Renal pelvis (tissue), 4 donors: Measurements from ENCODE around the gene RAD51AP1. TPM values are rescaled to one million over a fixed set of nuclear protein-coding genes. Genes with fewer than 3 reads are reported as not detected.

ENCODE experiments used
- DNase-seq: peaks from one replicate; pipeline ENCODE4 v3.0.0-alpha.2; 2013
- polyA plus RNA-seq, 3 donors: library from polyadenylated mRNA; unstranded; fragments of 120-200 nt; gene quantifications; one replicate each; pipeline ENCODE4 v1.2.1, GENCODE V29; 2013; ENCODE audit not compliant: insufficient read length in 3 of 3

RAD51AP1 gene
- polyA plus RNA-seq, 3 donors, result 26.2 to 27.9 (median 27.1) TPM

DNA sequence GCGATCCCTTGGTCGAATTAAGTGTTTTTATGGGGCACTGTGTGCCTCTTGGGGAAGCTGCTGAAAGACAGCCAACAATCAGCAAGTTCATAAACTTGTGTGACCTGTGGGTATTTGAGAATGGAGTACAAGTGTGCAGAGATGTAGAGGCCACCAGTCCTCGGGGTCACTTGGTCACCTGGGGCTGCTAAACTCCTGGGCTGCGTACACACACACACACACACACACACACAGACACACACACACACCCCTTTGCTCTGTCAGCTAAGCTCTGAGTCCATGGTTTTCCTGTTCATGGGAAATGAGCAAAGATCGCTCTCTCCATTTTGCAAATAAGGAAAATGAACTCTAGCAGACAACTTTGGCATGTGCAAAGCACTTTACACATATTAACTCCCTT, 47.8 kb downstream of the RAD51AP1 start:
- DNase-seq, result no peak

DNA sequence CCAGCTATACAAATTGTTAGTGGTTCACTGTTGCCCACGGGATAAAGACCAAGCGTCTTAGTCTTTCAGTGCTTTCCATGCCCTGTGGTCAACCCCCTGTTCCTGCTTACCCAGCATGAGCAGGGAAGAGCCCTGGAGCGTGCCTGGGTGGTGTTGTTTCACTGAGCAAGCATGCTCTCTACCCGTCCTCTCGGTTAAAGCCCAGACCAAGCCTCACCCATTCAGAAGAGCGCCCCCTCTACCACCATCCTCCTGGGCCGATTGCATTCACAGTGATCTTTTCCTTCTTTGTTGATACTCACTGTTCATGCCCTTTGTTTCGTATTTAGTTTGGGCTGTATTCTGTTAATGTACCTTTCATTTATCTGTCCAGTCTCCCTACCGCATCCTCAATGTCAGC, 48.4 kb downstream of the RAD51AP1 start:
- DNase-seq, result no peak

DNA sequence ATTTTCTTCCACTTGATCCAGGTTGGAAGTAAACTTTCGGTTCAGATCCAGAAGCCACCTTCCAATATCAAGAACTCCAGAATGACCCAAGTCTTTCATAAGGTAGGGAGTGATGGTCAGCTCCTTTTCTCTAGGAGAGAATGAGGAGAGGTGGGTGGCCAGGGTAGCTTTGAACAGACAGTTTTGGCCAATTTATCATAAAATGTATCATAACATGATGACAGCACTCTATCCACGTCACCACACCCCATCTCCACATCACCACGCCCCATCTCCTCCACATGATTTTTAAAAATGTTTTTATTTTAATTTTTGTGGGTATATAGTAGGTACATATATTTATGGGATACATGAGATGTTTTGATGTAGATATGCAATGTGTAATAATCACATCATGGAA, 50.2 kb downstream of the RAD51AP1 start:
- no peak for DNase-seq

DNA sequence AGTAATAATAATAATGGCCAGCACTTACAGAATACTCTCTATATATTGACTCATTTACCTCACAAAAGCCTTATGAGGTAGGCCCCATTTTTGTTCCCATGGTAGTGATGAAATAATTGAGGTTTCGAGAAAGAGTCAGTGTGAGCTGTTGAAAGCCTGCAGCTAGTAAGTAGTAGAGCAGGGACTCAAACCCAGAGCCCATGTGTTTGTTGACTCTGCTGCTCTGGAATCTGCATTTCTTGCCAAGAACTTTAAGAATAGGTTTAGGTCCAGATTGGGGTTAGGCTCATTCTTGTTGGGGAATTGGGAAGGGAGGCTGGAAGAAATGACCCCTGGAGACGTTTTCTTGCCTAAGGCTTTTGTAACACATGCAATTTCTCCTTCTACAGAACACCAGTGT, 51.3 kb downstream of the RAD51AP1 start:
- no peak for DNase-seq

DNA sequence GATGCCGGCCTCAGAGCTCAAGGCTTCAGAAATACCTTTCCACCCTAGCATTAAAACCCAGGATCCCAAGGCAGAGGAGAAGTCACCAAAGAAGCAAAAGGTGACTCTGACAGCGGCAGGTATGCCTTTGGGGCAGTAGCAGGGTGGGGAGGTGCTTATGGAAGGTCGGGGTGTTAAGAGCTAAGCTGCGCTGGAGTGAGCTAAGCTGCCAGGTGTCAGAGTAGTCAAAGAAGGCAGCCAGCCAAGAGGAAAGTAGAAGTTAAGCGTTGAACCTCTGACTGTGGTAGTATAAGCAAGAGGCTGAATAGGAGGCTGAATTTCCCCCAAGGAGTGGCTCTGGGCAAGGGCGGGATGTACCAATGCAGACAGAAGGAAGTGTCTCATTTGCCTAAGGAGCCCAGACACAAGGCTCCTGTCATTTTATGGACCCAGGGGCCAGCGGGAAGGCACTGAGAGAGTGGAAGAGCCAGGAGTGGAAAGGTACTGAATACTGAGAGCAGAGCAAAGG, 52.5 kb downstream of the RAD51AP1 start:
- no peak for DNase-seq

DNA sequence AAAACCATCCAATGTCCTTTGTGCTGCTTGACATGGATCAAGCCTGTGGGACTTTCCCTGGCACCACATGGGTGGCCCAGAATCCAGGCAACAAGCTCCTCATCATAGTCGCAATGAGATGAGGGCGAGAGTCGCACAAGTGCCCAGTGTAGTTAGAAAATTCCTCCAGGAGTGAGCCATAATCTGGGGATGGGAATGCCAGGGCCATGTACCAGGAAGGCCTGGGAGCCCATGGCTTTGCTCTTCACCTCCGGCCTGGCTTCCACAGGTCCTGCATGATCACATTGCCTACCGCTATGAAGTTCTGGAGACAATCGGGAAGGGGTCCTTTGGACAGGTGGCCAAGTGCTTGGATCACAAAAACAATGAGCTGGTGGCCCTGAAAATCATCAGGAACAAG, 57.2 kb downstream of the RAD51AP1 start:
- no peak for DNase-seq

DNA sequence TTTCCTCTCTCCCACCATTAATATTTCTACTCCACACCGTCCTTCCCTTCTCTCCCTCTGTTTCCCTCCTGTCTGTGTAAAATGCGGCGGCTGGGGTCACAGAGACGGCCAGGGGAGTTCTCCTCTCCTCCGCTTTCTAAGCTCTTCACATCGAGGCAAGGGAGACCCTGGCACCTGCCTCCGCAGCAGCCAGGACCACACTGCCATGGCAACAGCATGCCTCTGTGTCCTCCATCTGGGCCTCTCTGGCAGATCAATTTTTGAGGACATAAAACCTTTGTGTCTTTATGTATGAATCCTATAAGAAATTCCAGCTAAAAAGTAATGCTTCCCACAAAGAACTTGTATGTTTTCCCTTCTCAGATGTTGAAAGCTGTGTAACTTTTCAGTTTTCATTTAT, 64.7 kb downstream of the RAD51AP1 start:
- no peak for DNase-seq

DNA sequence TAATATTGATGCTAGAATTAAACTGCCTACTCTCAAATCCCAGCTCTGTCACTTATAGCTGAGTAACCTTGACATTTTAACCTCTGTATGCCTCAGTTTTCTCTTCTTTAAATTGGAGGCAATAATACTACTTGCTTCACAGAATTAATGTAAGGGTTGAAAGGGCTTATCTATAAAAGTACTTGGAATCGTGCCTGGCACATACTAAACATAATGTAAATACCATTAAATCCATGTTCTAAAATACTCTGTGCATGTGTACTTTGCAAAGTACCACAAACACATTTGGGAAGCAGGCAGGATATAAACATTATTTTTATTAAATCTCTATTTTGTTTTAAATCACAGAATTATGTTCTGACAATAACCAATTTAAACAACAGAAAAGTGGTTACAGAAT, 65.3 kb downstream of the RAD51AP1 start:
- DNase-seq, result no peak

DNA sequence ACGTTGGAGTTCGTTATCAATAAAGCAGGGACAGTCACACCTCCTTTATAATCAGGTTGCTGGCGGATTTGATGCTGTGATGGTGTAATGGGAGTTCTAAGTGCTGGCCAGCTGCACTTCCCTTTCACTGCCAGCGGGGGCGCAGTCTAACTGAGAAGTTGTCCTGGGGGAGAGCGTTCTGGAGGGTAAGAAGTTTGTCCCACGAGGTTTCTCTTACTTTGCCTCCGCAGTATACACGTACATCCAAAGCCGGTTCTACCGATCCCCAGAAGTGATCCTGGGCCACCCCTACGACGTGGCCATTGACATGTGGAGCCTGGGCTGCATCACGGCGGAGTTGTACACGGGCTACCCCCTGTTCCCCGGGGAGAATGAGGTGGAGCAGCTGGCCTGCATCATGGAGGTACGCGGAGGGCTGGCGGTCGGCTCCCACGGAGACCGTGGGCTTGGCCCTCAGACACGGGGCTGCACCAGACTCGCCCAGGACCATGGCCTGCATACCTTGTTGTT, 66.0 kb downstream of the RAD51AP1 start:
- peak; percentile 81 for DNase-seq

DNA sequence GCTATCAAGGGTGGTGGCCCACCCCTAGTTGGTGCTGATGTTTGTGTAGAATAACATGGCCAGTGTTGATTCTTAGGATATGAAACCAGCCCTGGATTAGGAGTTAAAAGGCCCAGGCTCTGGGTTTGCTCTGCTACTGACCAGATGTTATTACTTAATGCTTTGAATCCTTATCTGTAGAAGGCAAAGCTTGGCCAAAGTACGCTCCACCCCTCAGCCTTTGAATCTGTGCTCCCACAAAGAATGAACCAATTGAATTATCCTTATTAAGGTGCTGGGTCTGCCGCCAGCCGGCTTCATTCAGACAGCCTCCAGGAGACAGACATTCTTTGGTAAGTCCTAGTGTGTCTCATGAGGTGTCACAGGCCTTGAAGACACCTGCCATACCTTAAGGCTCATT, 68.4 kb downstream of the RAD51AP1 start:
- DNase-seq, result no peak

DNA sequence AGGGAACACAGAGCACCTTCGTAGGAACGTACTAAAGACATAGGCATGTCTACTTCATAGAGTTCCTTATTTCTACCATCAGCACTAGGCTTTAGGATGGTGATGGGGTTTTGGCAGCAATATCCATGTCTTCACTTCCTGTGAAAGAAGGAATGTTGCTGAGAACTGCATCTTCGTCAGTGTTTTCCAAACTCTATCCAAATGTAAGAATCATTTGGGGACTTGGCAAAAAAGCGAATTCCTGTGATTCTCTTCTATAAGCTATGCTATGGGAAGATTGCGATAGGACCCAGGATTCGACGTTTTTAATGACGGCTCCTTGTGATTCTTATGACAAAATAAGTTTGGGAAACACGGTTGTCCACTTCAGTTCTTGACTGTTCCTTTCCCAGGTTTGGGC, 70.4 kb downstream of the RAD51AP1 start:
- no peak for DNase-seq

Other genes with a start within 250 kb of the RAD51AP1 start
- 1 to 10 TPM; 5.7 to 8.0 (median 5.8) TPM for gene TIGAR, start 217.7 kb upstream of the RAD51AP1 start, polyA plus RNA-seq
- gene FGF23, start 159.2 kb upstream of the RAD51AP1 start, polyA plus RNA-seq, result under 1 TPM in 1 of 3 donors, not detected in 2; 0.08 TPM
- gene FGF6, start 93.1 kb upstream of the RAD51AP1 start, polyA plus RNA-seq, result not detected
- 10 to 100 TPM; 49.8 to 54.8 (median 53.6) TPM for gene DYRK4, start 23.3 kb downstream of the RAD51AP1 start, polyA plus RNA-seq
- 1 to 10 TPM; 3.8 to 6.2 (median 4.7) TPM for gene AKAP3, start 110.2 kb downstream of the RAD51AP1 start, polyA plus RNA-seq
- 100 to 1,000 TPM; 110 to 124 (median 117) TPM for gene NDUFA9, start 110.2 kb downstream of the RAD51AP1 start, polyA plus RNA-seq
- gene GALNT8, start 181.5 kb downstream of the RAD51AP1 start, polyA plus RNA-seq, result 1 to 10 TPM; 2.7 to 4.0 (median 3.8) TPM